ENCODE measurements around the gene ZDHHC14. TPM values are rescaled to one million over a fixed set of nuclear protein-coding genes. Genes with fewer than 3 reads are reported as not detected.
"Not testable (repeated sequence)": the region's sequence is repeated elsewhere in the genome, so short reads cannot be mapped to it uniquely, and the experiment has no call there.

Gene ZDHHC14
- total RNA-seq, 1 experiment from 2014 or later = 5.9 TPM

- H3K27me3 ChIP-seq = no peaks in the 10 kb centered on the region
- no peak overlapping the region for H3K27ac ChIP-seq
- H3K4me1 ChIP-seq = no peaks in the 10 kb centered on the region
- no peak for DNase-seq
- H3K36me3 ChIP-seq = no peaks in the 10 kb centered on the region
- no peaks in the 10 kb centered on the region for H3K9me3 ChIP-seq (replicated peaks)
- H3K4me3 ChIP-seq = no peak overlapping the region
Observed at GRCh38 chr6:157574851-157575424, 193.9 kb downstream of the ZDHHC14 start.

- DNase-seq = no peak
- Histone ChIP-seq H3K9me3 (replicated peaks) (no peaks in the 10 kb centered on the region), H3K36me3 (no peaks in the 10 kb centered on the region), H3K4me3 (no peak overlapping the region), H3K27me3 (no peaks in the 10 kb centered on the region), H3K4me1 (no peaks in the 10 kb centered on the region), H3K27ac (no peak overlapping the region)
Observed at GRCh38 chr6:157575436-157576145, 194.6 kb downstream of the ZDHHC14 start.

DNA sequence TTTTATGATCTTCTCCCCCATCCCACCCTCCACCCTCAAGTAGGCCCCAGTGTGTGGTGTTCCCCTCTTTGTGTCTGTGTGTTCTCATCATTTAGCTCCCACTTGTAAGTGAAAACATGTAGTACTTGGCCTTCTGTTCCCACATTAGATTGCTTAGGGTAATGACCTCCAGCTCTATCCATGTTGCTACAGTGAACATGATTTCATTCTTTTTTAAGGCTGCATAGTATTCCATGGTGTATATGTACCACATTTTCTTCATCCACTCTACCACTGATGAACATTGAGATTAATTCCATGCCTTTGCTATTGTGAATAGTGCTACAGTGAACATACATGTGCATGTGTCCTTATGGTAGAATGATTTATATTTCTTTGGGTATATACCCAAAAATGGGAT lies 196.0 kb downstream of the ZDHHC14 start:
- not testable (repeated sequence) for H3K4me1 ChIP-seq; H3K9me3 ChIP-seq (replicated peaks); H3K36me3 ChIP-seq; H3K4me3 ChIP-seq; DNase-seq; H3K27ac ChIP-seq; H3K27me3 ChIP-seq

GRCh38 chr6:157578527-157578926 lies 197.5 kb downstream of the ZDHHC14 start:
- not testable (repeated sequence) for H3K4me3 ChIP-seq; H3K9me3 ChIP-seq (replicated peaks); H3K27me3 ChIP-seq; H3K4me1 ChIP-seq; H3K36me3 ChIP-seq; H3K27ac ChIP-seq; DNase-seq

DNA sequence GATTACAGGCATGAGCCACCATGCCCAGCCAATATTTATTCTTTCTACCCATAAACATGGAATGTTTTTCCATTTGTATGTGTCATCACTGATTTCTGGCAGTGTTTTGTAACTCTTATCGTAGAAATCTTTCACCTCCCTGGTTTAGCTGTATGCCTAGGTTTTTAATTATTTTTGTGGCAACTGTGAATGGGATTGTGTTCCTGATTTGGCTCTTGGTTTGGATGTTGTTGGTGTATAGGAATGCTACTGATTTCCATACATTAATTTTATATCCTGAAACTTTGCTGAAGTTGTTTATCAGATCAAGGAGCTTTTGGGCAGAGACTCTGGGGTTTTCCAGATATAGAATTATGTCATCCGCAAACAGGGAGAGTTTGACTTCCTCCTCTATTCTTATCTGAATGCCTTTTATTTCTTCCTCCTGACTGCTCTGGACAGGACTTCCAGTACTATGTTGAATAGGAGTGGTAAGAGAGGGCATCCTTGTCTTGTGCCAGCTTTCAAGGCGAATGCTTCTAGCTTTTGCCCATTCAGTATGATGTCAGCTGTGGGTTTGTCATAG lies 198.6 kb downstream of the ZDHHC14 start:
- no peak overlapping the region for H3K4me3 ChIP-seq
- no peaks in the 10 kb centered on the region for H3K4me1 ChIP-seq
- DNase-seq = no peak
- H3K9me3 ChIP-seq (replicated peaks) = no peaks in the 10 kb centered on the region
- H3K36me3 ChIP-seq = no peaks in the 10 kb centered on the region
- no peak overlapping the region for H3K27ac ChIP-seq
- H3K27me3 ChIP-seq = no peaks in the 10 kb centered on the region

DNA sequence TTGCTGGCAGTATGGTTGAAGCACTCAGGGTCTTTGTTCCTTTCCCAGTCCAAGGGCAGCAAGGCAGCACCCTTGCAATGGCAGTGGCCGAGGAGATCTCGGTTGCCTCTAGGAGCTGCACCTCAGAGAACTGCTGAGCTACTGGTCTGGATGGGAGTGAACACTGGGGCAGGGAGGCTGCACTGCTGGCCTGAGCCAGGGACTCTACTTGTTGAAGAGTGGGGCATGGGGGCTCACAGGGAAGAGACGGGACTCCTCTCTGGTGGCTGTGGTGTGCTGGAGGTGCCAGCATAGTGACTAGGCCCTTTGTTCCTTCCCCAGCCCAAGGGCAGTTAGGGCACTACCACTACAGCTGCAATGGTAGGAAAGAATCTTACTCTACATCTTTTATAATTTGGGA lies 203.0 kb downstream of the ZDHHC14 start:
- no peaks in the 10 kb centered on the region for H3K9me3 ChIP-seq (replicated peaks)
- no peak overlapping the region for H3K27ac ChIP-seq
- H3K36me3 ChIP-seq = no peaks in the 10 kb centered on the region
- DNase-seq = no peak
- no peaks in the 10 kb centered on the region for H3K27me3 ChIP-seq
- H3K4me1 ChIP-seq = no peaks in the 10 kb centered on the region
- H3K4me3 ChIP-seq = no peak overlapping the region

DNA sequence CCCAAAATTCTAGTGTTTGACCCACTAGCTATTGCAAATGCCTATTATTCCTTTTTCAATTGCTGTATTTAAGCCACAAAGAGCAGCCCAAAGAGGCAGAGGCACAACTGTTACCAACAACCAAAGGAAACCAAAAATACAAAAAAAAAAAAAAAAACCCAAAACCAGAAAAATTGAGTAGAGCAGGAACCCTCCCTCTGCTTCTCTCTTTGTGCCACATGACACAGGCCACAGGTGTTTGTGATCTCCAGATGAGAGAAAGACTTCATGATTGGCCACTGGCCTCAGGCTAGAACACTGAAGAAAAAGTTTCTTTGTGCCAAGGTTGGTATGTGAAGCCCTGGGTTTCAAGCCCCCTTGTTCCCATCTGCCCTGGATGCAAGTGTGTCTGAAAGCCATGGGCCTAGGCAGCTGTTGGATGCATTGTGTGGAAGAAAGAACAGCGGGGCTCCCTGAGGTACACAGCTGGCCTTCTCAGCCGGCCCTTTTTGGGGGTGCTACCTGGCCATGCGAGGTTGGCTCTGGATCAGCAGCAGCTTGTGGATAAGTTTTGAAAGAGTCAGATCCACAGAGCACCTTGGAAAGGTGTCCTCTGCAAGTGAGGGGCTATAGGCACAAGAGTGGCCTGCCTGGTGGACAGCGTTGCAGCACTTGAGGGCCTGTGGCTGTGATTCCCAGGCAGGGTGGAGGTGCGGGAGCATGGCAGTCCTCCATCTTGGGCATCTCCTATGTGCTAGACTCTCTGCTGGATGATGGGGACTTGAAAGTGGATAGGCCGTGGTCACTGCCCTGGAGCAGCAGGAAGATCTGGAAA lies 204.5 kb downstream of the ZDHHC14 start:
- peak in 1 of 2 experiments; percentile 13 for DNase-seq
- H3K27me3 ChIP-seq = no peaks in the 10 kb centered on the region
- H3K4me1 ChIP-seq = no peaks in the 10 kb centered on the region
- no peak overlapping the region for H3K27ac ChIP-seq
- H3K36me3 ChIP-seq = no peaks in the 10 kb centered on the region
- H3K9me3 ChIP-seq (replicated peaks) = peaks cover 8% of the 10 kb centered on the region; the same call in 1 of the 2 replicates
- H3K4me3 ChIP-seq = no peak overlapping the region

DNA sequence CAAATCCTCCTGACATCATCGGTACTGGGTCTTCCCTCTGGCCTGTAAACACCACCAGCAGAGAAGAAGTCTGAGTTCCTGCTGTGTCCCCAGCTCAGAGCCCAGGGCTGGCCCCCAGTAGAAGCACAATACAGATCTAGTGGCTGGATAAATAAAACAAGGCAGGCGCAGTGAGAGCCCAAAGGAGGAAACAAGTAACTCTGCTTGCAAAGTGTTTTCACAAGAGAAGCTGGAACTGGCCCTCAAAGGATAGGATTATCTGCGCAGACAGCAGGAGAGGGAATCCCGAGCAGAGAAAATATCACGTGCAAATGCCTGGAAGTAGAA lies 205.1 kb downstream of the ZDHHC14 start:
- Histone ChIP-seq H3K27ac (no peak overlapping the region), H3K4me3 (no peak overlapping the region), H3K9me3 (replicated peaks) (peaks cover 8% of the 10 kb centered on the region; the same call in 1 of the 2 replicates), H3K27me3 (no peaks in the 10 kb centered on the region), H3K4me1 (no peaks in the 10 kb centered on the region), H3K36me3 (no peaks in the 10 kb centered on the region)
- no peak for DNase-seq

DNA sequence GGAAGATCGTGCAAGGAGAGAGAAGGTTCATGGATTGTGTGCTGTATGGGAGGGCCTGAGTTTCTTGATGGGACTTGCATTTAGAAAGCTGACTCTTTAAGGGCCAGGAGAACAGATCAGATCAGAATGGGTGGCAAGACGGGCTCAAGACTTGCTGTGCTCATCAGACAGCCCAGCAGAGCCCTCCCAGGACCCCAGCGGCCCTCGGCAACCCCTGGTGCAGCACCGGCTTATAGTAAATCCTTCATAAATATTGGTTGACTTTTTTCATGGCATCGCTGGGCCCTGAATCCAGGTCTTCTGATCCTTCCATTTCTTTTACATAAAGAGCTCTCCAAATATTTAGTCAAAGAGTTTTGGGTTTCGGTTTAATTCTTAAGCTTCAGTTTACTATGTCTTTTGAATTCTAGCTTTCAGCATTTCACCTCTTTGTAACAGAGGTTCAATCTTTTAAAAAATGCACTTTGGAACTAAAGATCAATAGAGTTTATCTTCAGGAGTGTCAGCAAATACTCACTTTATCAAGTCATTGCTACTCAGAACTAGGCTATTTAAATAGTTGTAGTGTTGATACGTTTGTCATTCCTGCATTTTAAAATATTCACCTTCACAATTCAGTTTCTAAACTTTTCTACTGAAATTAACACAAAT lies 205.6 kb downstream of the ZDHHC14 start:
- Histone ChIP-seq H3K9me3 (replicated peaks) (peaks cover 8% of the 10 kb centered on the region; the same call in 1 of the 2 replicates), H3K4me3 (no peak overlapping the region), H3K4me1 (no peaks in the 10 kb centered on the region), H3K27me3 (no peaks in the 10 kb centered on the region), H3K36me3 (no peaks in the 10 kb centered on the region), H3K27ac (no peak overlapping the region)
- no peak for DNase-seq

- Histone ChIP-seq H3K27ac (no peak overlapping the region), H3K36me3 (no peaks in the 10 kb centered on the region), H3K4me1 (no peaks in the 10 kb centered on the region), H3K4me3 (no peak overlapping the region), H3K27me3 (no peaks in the 10 kb centered on the region), H3K9me3 (replicated peaks) (peaks cover 8% of the 10 kb centered on the region; the same call in 1 of the 2 replicates)
- DNase-seq = no peak
Observed at GRCh38 chr6:157587127-157587926, 206.3 kb downstream of the ZDHHC14 start.

- DNase-seq; H3K36me3 ChIP-seq; H3K4me1 ChIP-seq; H3K27me3 ChIP-seq; H3K9me3 ChIP-seq (replicated peaks); H3K4me3 ChIP-seq; H3K27ac ChIP-seq: not testable (repeated sequence)
Observed at GRCh38 chr6:157590654-157591053, 209.7 kb downstream of the ZDHHC14 start.

DNA sequence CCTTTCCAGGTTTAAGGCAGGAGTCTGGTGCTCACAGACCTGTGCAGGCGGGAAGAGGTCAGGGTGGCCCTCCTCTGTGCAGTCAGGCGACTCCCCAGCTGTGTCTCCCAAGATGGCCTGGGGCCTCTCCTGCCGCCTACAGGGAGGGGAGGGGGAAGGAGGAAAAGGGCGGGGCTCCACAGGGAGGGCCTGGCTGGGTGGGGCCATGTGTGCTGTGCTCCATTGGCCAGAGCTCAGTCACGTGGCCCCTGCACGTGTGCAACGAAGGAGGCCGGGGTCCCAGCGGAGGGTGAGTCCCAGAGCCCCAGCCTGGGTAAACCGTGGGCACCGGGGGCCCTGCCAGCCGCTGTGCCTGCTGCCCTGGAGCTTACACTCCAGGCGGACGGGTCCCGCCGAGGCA lies 211.6 kb downstream of the ZDHHC14 start:
- H3K36me3 ChIP-seq = no peaks in the 10 kb centered on the region
- no peak overlapping the region for H3K27ac ChIP-seq
- H3K4me3 ChIP-seq = no peak overlapping the region
- H3K4me1 ChIP-seq = peaks cover 10% of the 10 kb centered on the region; the same call in 1 of the 2 replicates
- DNase-seq = no peak
- H3K9me3 ChIP-seq (replicated peaks) = peaks cover 8% of the 10 kb centered on the region; the same call in 1 of the 2 replicates
- no peaks in the 10 kb centered on the region for H3K27me3 ChIP-seq

DNA sequence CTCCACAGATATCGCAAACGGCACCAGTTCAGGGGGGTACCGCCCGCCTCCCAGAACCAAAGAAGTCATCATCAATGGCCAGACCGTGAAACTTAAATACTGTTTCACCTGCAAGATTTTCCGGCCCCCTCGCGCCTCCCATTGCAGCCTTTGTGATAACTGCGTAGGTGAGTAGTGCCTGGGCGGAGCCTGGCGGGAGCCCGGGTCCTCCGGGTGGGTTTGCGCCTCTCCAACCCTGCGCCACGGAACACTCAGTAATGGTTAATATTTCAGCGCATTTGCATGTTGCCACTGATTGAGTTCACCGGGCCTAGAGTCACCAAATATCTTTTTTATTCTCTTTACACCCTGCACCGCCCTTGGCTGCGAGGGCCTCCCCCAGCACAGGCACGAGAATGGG lies 212.0 kb downstream of the ZDHHC14 start:
- Histone ChIP-seq H3K27me3 (no peaks in the 10 kb centered on the region), H3K4me3 (no peak overlapping the region), H3K9me3 (replicated peaks) (peaks cover 8% of the 10 kb centered on the region; the same call in 1 of the 2 replicates), H3K36me3 (no peaks in the 10 kb centered on the region), H3K27ac (no peak overlapping the region), H3K4me1 (peaks cover 10% of the 10 kb centered on the region; the same call in 1 of the 2 replicates)
- DNase-seq = no peak

DNA sequence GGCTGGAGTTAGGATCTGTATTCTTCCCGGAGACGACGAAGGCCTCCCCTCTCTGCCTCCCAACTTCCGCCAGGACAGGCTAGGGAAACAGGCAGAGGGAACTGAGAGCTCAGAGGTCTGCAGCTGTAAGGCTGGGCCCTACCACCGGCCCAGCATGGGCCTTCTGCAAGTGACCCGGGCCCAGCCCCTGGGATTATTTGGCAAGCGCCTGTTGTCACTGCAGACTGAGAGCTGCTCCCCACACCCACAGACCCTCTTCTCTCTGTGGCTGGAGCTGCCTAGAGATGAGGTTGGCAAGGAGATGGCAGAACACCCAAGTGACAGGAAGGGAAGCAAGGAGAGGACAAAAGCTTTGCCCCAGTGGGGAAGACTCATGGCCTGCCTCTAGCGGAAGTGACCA lies 212.6 kb downstream of the ZDHHC14 start:
- Histone ChIP-seq H3K27me3 (no peaks in the 10 kb centered on the region), H3K36me3 (no peaks in the 10 kb centered on the region), H3K27ac (no peak overlapping the region), H3K4me1 (peaks cover 10% of the 10 kb centered on the region; the same call in 1 of the 2 replicates), H3K4me3 (no peak overlapping the region), H3K9me3 (replicated peaks) (peaks cover 8% of the 10 kb centered on the region; the same call in 1 of the 2 replicates)
- no peak for DNase-seq

Measured in SJCRH30 (cell line).